GM20000 (cell line): ENCODE data around the gene PPFIA3.

Experiments
- DNase-seq: peaks from one replicate; pipeline ENCODE4 v3.0.0; 2012; ENCODE audit warnings: low spot score
- TF ChIP-seq, protein P1 (sequence below): IDR thresholded peaks from 2 replicates; pipeline ENCODE4 v1.5.1; 2012; ENCODE audit warnings: mild to moderate bottlenecking, control low read depth; ENCODE audit errors: extremely low read depth, missing control alignments

PPFIA3 gene

DNA sequence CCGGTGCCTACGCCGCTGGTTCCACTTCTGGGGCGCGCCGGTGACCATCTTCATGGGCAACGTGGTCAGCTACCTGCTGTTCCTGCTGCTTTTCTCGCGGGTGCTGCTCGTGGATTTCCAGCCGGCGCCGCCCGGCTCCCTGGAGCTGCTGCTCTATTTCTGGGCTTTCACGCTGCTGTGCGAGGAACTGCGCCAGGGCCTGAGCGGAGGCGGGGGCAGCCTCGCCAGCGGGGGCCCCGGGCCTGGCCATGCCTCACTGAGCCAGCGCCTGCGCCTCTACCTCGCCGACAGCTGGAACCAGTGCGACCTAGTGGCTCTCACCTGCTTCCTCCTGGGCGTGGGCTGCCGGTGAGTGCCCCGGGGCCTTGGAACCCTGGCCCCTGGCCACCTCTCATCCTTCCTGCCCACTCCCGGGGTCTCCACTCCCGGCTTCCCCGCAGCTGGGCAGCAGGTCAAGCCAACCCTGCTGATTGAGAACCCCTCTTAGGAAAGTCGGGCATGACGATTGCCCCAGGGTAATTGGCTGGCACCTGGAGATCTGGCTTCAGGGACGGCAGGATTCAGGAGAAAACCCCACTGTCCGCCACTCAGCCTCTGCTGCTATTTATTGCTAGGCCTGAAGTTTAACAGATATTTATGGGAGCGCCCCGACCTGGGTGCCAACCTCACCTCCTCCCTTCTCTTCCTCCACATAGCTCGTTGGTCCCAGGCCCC lies 77.3 kb downstream of the PPFIA3 start:
- DNase-seq: no peak
- TF ChIP-seq, protein P1, sequence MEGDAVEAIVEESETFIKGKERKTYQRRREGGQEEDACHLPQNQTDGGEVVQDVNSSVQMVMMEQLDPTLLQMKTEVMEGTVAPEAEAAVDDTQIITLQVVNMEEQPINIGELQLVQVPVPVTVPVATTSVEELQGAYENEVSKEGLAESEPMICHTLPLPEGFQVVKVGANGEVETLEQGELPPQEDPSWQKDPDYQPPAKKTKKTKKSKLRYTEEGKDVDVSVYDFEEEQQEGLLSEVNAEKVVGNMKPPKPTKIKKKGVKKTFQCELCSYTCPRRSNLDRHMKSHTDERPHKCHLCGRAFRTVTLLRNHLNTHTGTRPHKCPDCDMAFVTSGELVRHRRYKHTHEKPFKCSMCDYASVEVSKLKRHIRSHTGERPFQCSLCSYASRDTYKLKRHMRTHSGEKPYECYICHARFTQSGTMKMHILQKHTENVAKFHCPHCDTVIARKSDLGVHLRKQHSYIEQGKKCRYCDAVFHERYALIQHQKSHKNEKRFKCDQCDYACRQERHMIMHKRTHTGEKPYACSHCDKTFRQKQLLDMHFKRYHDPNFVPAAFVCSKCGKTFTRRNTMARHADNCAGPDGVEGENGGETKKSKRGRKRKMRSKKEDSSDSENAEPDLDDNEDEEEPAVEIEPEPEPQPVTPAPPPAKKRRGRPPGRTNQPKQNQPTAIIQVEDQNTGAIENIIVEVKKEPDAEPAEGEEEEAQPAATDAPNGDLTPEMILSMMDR: no peak

DNA sequence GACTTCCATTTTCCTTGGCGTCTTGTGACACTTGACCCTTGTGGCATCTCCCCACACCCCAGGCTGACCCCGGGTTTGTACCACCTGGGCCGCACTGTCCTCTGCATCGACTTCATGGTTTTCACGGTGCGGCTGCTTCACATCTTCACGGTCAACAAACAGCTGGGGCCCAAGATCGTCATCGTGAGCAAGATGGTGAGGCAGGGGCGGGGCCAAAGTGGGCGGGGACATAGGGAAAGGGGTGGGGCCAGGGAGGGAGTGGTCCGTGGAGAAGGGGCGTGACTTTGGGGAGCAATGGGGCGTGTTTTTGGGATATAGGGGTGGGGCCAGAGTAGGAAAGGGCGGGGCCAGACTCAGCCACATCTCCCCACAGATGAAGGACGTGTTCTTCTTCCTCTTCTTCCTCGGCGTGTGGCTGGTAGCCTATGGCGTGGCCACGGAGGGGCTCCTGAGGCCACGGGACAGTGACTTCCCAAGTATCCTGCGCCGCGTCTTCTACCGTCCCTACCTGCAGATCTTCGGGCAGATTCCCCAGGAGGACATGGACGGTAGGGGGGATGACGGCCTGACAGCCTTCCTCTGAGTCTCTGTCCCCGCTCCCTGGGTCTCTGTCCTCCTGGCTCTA lies 81.0 kb downstream of the PPFIA3 start:
- TF ChIP-seq, protein P1: no peak
- DNase-seq: no peak
